ENCODE results near the gene CBLN3. TPM values are rescaled to one million over a fixed set of nuclear protein-coding genes. Genes with fewer than 3 reads are reported as not detected.

The CBLN3 gene
- total RNA-seq, 4 donors from 2014 or later = 0.30 to 2.6 (median 0.93) TPM; not detected in 1

GRCh38 chr14:24435192-24435810, 5.8 kb upstream of the CBLN3 start:
- Histone ChIP-seq H3K4me3 (no peak overlapping the region), H3K27ac (peak overlapping the region; percentile 12), H3K4me1 (peaks cover 56% of the 10 kb centered on the region), H3K36me3 (peaks cover 72% of the 10 kb centered on the region), H3K9me3 (no peaks in the 10 kb centered on the region), H3K27me3 (no peaks in the 10 kb centered on the region)
- no peak for TF ChIP-seq POLR2A (IDR thresholded peaks at IDR 0.05)
- TF ChIP-seq EP300 (IDR thresholded peaks at IDR 0.05) = no peak
- no peak for TF ChIP-seq CTCF (IDR thresholded peaks at IDR 0.05)
- no peak for TF ChIP-seq POLR2AphosphoS5 (IDR thresholded peaks at IDR 0.05)
- peak in 1 of 2 donors; percentile 32 for DNase-seq (ENCODE audit: low spot score in 2 of 2)
- WGBS = 88% methylated on average over 2 of the region's 2 CpGs

DNA sequence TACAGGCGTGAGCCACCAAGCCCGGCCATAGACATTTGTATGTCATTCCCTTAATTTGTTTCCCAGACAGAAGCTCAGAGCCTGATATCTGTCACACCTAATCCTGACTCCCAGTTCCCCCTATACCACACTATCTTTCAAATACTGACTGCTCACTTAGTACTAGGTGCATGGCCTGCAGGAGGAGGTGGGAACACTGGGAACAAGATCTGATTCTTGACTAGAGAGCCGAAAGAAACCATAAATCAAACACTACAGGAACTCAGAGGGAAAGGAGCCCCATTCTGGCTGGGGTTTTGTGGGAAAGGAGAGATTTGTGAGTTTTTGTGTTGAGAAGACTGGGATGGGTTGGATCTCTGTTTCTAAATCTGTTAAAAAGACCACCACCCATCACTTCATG, 5.2 kb upstream of the CBLN3 start:
- Histone ChIP-seq H3K27me3 (no peaks in the 10 kb centered on the region), H3K4me3 (no peak overlapping the region), H3K4me1 (peaks cover 52% of the 10 kb centered on the region), H3K27ac (peak overlapping the region; percentile 12), H3K36me3 (peaks cover 65% of the 10 kb centered on the region), H3K9me3 (no peaks in the 10 kb centered on the region)
- no peak for DNase-seq (ENCODE audit: low spot score in 2 of 2)
- 85% methylated on average over 3 of the region's 3 CpGs for WGBS
- no peak for TF ChIP-seq POLR2A (IDR thresholded peaks at IDR 0.05)
- no peak for TF ChIP-seq POLR2AphosphoS5 (IDR thresholded peaks at IDR 0.05)
- TF ChIP-seq EP300 (IDR thresholded peaks at IDR 0.05) = no peak
- TF ChIP-seq CTCF (IDR thresholded peaks at IDR 0.05) = no peak

DNA sequence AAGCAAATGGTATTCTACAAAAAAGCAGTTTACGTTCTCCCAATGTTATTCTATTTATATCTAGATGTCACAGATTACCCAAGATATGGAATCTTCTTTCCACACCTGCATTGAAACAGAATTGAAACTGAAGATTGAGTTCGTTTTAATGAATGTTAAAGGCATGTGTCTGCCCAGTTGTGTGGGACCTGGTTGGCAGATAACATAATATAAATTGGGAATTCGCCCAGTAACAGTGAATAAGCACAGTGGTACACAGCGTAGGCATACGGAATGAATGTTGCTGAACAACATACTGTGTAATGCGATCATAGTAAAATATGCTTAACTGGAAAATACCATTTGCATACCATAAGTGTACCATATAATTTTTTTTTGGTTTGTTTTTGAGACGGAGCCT, 4.6 kb upstream of the CBLN3 start:
- Histone ChIP-seq H3K9me3 (no peaks in the 10 kb centered on the region), H3K27ac (no peak overlapping the region), H3K36me3 (peaks cover 59% of the 10 kb centered on the region), H3K4me3 (no peak overlapping the region), H3K4me1 (peaks cover 58% of the 10 kb centered on the region), H3K27me3 (no peaks in the 10 kb centered on the region)
- 68% methylated on average over 7 of the region's 7 CpGs for WGBS
- TF ChIP-seq CTCF (IDR thresholded peaks at IDR 0.05) (no peak), EP300 (IDR thresholded peaks at IDR 0.05) (no peak), POLR2A (IDR thresholded peaks at IDR 0.05) (no peak), POLR2AphosphoS5 (IDR thresholded peaks at IDR 0.05) (no peak)
- DNase-seq (ENCODE audit: low spot score in 2 of 2) = no peak

- H3K36me3 ChIP-seq = peaks cover 44% of the 10 kb centered on the region
- peaks cover 68% of the 10 kb centered on the region for H3K4me1 ChIP-seq
- H3K4me3 ChIP-seq = peak overlapping the region; percentile 87
- DNase-seq (ENCODE audit: low spot score in 2 of 2) = peak in 1 of 2 donors; percentile 78
- no peaks in the 10 kb centered on the region for H3K27me3 ChIP-seq
- H3K27ac ChIP-seq = no peak overlapping the region
- 68% methylated on average over 18 of the region's 24 CpGs for WGBS
- H3K9me3 ChIP-seq = no peaks in the 10 kb centered on the region
- TF ChIP-seq EP300 (IDR thresholded peaks at IDR 0.05) (no peak), POLR2A (IDR thresholded peaks at IDR 0.05) (no peak), POLR2AphosphoS5 (IDR thresholded peaks at IDR 0.05) (no peak)
Measured at GRCh38 chr14:24432259-24433131, 3.0 kb upstream of the CBLN3 start.

- peak; percentile 93 to 95 for DNase-seq (ENCODE audit: low spot score in 2 of 2)
- Histone ChIP-seq H3K36me3 (peaks cover 38% of the 10 kb centered on the region), H3K4me3 (peak overlapping the region; percentile 87)
Measured at GRCh38 chr14:24431569-24432258, 2.2 kb upstream of the CBLN3 start.

More at GRCh38 chr14:24431569-24432258, 2.2 kb upstream of the CBLN3 start:
- no peaks in the 10 kb centered on the region for H3K27me3 ChIP-seq
- TF ChIP-seq POLR2A (IDR thresholded peaks at IDR 0.05) (no peak), POLR2AphosphoS5 (IDR thresholded peaks at IDR 0.05) (peak in 1 of 3 donors; percentile 57), EP300 (IDR thresholded peaks at IDR 0.05) (no peak), CTCF (IDR thresholded peaks at IDR 0.05) (peak; percentile 87 to 91)
- H3K9me3 ChIP-seq = no peaks in the 10 kb centered on the region
- H3K27ac ChIP-seq = peak overlapping the region; percentile 97
- peaks cover 69% of the 10 kb centered on the region for H3K4me1 ChIP-seq
- WGBS = 18% methylated on average over 9 of the region's 15 CpGs
